Amniotic epithelial cell (primary cell): ENCODE results near the gene POLN.

Experiments used
- DNase-seq: peaks from one replicate; pipeline ENCODE4 v3.0.0-alpha.2; 2010; ENCODE audit warnings: low read depth

The POLN gene

DNA sequence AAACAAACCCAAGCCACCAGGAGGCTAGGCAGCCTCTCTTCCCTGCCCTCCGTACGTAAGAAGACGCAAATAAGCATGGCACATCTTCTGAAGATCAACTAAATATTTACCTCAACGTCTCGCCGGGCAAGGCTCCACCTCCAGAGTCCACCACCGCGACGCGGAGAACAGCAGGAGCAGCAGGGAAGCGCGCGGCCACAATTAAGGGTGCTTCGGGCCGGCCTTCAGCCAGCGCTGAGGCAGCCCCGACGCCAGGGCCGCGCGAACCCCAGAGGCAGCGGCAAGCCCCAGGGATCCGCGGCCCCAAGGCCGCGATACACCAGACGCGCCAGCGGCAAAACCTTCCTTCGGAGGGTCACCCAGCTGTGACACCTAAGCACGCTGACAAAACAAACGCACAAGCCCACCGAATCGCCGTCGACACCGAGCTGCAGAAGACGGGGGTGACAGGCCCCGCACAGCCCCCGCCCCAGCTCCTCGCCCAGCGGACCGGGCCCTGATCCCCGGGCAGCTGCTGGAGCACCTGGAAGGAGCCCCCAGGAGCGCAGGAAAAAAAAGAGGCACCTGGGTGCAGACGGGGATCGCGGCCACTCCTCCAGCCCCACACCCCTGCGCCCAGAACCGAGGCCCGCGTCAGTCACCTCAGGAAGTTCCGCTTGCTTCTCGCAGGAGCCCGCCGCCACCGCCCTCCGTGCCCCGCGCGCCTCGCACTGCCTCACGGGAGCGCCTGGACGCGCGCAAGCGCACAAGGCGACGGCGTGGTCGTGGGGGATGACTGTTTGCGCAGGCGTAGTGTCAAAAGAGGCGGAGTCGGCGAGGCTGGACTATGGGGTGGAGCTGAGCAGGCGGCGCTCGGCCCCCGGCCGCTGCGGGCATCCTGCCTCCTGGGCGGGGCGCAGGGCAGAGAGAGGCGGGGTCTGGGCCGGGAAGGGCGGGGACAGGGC is at the start of gene POLN, which contains the start of gene HAUS3:
TSS of gene POLN (minus strand) at position 712 of the 944 bp plus-strand sequence. CDS start 12,890 bp downstream, outside the sequence.
TSS of gene HAUS3 (minus strand) at position 712 of the 944 bp plus-strand sequence. CDS start 1,175 bp downstream, outside the sequence.
- DNase-seq: peak; percentile 94

DNA sequence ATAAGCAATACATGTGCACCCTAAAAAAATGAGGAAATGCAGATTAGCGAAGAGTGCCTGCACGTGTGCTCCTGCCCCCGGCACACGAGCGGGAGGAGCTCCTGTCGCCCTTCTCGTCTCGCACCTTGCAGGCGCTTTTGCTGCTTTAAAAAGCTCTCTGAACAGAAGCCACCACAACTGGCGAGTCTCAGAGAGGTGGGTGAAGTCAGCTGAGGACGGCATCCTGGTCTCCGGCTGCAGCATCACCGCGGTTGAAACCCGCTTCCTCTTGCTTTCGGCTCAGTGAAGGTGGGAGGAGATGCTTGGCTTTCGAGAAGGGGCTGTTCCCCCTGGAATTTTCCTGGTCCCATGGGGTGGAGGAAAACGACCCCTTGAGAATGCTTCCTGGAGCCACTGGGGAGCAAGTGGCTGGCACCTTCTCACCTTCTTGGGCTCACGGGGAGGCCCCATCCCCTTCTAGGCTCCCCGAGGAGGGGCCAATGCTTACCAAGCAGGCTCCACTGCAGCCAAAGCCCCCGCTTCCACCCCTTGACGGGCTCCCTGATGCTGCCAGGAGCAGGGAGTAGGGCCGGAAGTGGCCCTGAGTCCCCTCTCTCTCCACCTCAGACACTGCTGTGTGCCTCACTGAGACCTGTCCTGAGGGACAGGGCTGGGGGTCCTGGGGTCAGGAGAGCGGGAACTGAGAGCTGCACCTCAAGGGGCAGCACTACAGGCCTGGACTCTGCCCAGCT is 49.2 kb upstream of the POLN start:
- no peak for DNase-seq

DNA sequence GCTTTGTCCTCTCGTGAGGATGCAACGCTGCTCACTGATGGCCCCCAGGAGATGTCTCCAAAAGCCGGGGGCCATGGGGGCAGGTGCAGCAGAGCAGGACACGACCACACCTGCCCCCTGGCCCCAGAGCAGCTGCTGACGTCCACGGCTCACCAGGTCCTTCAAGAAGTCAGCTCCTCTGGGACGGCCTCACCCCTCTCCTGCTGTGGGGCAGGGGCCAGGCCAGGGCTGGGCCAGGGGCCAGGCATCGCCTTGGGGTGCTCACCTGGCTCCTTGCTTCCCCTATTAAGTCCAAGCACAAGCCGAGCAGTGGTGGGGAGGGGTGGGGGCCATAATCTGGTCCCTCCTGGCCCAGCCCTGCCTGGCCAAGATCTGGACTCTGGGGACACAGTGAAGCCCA is 48.6 kb upstream of the POLN start:
- DNase-seq: no peak

DNA sequence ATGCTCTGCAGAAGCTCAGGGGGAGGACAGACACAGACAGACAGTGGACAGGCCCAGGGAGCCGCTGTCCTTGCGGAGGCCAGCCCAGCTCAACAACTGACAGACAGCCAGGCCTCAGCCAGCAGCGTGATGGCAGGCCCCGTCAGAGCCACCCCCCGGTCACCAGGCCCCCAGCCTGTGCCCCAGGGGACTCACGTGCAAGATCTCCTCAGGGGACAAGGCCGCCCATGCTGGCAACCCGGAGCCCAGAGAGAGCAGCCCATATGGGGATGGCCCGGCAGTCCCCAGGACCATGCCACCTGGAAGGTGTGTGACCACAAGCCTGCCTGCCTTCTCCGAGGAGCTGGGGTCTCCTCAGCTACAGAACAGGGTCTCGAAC is 48.0 kb upstream of the POLN start:
- no peak for DNase-seq

DNA sequence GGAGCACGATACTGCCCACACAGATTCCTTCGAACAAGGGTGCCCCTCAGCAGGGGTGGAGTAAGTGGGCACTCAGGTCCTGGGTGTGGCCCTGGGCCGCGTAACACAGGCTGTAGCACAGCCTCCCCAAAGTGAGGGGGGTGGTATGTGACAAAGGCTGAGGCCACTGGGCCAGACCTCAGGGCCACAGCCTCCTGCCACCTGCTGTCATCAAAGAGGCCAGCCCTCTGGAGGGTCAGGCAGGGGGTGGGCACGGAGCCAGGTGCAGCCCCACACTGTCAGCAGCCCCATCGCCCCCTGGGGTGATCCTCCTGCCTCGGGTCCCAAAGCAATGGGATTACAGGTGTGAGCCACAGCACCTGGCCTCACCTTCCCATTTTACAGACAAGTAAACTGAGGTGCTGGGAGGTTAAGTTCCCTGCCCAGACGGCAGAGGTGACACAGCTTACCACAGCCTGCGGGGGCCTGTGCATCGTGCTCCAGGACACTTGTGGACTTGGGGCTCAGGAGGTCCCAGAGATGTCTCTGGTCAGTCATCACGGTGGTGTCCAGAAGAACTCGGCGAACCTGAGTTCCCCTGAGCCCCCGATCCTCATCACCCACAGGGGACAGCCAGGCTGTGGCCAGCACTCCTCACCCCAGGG is 47.5 kb upstream of the POLN start:
- DNase-seq: no peak

DNA sequence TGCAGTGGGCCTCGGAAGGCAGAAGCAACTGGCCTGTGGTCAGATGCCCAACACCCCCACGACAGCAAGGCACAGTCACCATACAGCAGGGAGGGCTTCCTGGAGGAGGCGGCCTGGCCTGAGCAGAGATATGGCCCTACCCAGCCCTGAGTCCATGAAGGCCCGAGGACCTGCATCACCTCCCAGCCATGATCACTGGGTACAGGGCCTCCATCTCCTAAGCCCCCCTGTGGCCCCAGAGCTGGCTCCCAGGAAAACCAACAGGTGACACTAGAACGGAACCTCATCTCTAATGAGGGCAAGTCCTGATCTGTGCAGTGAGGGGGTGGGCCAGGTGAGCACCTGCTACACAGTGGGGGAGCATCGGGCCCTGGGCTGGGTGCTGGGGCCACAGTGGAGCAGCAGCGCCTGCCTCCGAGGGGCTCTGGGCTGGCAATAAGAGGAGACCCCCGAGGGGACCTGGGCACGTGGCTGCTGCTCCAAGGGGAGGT is 46.2 kb upstream of the POLN start:
- peak; percentile 10 for DNase-seq

DNA sequence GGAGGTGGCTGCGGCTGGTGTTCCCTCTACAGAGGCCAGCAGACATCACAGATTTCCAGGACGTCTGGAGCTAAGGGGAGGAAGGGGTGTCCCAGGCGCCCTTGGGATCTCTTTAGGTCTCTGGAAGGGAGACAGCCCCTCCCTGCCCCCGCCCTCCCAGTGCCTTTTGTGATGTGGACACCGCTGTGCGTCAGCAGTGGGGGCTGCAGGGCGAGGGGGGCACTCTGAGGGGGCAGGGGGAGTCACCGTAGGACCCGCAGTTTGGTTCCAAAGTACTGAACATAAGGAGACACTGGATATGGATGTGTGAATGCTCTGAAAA is 45.6 kb upstream of the POLN start:
- no peak for DNase-seq

DNA sequence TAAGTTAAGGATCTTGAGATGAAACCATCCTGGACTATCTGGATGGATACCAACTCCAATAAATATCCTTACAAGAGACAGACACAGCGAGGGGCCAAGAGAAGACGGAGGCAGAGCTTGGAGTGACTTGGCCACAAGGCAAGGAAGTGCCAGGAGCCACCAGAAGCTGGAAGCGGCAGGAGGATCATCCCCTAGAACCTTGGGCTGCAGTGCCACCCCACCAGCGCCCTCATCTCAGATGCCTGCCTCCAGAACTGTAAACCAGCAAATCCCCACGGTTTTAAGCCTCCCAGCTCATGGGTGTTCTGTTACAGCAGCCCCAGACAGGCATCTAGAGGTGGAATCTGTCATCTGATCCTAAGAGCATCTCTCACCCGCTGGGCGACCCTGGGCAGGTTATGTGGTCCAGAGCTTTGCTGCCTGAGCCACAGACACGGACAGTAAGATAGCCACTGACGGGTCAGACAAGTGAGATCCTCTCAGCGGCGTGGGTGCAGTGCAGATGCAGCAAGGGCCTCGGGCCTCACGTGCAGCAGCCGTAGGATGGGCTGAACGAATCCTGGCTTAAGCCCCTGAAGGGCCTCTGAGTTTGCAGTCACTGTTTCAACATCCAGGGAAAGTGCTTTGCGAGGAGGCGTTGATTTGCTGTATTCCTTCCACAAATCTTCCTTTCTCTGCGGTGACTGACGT is 45.1 kb upstream of the POLN start:
- peak; percentile 77 for DNase-seq

DNA sequence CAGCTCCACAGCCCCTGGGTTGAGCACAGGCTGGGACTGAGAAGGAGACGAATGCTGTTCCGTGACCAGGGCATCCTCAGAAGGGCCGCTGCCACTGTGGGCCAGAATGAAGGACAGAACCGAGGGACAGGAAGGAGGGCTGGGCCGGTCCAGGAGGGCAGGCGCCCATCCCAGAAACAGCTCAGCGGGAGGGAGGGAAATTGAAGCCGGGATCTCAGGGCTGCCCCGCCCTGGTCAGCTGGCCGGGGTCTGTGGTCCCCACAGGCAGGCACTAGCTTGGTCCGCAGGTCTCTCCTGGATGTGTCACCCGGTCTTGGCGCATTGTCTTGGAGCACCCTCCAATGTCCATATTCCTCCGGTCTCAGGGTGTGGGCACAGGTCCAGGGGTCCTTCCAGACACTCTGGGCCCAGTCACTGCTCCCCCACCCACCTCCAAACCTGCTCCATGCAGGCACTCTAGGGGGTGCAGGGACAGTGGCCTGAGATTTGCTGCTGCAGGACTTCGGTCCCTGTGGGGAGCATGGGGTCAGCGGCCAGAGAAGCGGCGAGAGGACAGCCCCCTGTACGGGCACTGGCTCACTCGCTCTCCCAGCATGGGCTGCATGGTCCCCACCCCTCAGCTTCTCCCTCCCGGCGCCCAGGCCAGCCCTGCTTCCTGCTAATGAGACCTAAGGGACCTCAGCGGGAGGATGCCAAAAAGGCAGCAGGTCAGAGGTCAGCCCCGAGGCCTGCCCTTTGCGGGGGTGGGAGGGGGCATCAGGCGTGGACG is 43.9 kb upstream of the POLN start:
- DNase-seq: no peak

DNA sequence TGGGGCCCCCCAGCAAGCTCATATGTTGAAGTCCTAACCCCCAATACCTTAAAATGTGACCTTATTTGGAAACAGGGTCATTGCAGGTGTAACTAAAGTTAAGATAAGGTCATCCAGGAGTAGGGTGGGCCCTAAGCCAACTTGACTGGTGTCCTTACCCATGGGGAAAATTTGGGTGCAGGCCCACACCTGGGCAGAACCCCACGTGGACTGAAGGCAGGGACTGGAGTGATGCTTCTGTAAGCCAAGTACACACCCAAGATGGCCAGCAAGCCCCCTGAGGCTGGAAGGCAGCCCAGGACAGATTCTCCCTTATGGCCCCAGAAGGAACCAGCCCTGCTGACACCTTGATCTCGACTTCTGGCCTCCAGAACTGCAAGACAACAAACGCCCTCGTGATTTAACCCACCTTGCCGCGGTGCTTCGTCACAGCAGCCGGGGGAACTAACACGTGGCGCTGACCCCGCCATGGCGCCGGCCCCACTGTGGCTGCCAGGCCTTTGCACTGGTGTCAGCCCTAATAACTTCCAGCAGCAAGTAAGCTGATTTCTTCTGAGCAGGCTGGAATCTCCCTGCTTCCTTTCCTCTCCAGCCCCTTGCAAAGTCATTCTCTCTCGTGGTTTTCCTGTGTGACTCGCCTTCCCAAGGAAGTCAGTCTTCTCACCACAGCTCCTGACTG is 43.2 kb upstream of the POLN start:
- peak; percentile 42 for DNase-seq

DNA sequence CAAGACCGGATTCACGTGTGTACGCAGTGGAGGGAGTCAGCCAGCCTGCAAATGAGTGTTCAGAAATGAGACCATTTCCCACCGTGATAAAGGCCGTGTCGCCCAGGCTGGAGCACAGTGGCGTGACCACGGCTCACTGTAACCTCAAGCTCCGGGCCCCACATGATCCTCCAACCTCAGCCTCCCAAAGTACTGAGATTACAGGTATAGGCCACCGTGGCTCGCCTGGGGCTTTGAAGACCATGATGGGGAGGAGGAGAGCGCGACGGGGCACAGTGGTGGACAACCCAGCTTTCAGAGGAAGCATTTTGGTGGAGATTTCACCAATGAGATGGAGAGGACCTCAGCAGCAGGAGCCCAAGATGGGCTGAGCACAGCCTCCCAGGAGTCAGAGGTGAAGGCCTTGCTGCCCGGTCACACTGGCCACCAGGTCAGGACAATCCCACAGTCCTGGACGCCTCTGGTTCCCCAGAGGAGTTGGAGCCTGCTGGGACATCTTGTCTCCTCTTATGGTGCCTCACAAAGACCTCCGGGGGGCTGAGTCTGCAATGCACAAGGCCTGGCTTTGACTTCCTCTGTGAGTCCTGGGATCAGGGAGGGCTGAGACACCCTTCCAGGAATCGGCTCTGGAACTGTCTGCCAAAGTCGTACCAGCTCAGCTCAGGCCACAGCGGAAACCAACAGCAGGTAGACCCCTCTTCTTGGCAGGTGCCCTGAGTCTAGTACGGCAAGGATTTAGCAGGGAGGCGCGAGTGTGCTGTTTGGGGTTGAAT is 42.4 kb upstream of the POLN start:
- no peak for DNase-seq

DNA sequence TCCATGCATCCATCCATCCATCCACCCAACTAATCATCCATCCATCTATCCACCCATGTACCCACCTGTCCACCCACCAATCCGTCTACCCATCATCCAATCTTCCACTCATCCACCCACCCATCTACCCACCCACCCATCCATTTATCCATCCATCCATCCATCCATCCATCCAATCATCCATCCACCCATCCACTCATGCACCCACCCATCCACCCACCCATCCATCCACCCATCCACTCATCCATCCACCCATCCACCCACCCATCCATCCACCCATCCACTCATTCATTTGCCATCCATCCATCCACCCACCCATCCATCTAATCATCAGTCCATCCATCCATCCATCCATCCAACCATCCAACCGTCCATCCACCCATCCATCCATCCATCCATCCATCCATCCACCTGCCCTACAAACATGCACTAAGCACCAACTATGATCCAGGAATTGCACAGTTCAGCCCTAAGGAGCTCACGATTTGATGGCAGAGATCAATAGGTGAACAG is 41.3 kb upstream of the POLN start:
- DNase-seq: no peak

DNA sequence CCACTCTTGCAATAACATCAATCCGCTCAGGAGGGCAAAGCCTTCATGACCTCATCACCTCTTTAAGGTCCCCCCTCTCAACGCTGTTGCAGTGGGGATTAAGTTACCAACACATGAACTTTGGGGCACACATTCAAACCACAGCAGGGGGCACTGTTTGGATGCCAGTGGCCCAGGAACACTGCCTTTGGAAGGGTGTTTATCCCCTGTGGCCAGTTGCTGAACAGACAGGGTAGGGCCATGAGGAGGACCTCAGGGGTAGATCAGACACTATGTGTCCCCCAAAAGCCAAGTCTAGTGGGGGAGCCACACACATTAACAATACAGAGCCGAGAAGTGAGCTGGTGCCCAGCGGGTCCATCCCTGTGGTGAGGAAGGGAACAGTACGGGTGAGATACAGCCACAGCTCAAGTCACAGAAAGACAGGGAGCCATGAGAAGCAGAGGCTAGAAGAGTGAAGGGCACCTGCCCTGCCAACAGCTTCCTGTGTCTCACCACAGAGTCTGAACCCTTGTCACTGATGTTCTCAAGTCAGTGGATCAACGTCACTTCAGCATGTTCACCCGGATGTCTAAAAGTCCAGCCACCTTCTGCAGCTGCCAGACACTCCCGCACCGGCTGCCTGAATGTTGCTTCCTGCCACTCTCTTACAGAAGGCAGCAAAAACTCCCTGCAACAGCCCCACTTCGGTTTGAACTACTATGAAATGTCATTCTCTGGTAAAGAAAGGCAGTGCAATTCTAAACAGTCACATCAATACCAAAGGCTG is 39.8 kb upstream of the POLN start:
- DNase-seq: no peak

DNA sequence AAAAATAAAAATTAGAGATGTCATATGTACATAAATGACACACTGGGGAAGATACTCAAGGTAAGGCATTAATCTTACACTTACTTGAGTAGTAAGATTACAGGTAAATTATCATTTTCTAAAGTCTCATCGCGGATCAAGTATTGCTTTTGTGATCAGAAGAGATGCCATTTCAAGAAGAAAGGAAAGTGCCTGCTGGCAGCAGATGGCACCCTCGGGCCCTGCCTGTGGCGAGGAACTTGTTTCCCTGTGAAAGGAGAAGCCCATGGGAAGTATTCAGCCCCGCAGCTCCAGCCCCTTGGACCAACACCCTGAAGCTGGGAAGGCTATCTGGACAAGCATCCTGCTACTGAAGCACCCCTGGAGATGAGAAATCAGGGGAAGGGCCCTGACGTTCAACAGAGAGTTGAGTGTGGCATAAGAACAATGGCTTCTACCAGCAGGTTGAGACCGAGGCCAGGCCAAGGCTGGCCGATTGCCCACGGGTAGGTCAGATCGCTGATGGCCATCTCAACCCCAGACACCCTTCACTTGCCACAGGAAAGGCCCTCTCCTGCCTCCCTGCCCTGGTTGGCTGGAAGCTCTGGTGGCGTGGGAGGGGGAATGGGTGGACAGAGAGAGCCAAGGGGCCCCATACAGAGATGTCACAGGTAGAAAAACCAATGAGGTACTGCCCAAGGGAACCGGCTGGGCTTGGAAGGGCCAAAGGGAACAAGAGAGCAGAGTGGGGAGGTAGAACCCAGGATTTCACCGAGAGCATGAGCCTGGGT is 38.8 kb upstream of the POLN start:
- DNase-seq: no peak

DNA sequence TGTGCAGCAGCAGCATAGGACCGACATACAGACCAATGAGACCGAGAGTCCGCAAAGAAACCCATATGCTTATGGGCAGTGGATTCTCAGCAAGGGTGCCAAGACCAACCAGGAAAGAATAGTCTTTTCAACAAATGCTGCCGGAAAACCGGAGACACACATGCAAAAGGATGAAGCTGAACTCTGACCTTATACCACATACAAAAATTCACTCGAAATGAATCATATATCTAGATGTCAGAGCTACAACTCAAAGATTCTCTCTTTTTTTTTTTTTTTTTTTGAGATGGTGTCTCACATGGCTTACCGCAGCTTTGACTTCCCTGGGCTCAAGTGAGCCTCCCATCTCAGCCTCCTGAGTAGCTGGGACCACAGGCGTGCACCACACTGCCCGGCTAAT is 36.0 kb upstream of the POLN start:
- DNase-seq: no peak

DNA sequence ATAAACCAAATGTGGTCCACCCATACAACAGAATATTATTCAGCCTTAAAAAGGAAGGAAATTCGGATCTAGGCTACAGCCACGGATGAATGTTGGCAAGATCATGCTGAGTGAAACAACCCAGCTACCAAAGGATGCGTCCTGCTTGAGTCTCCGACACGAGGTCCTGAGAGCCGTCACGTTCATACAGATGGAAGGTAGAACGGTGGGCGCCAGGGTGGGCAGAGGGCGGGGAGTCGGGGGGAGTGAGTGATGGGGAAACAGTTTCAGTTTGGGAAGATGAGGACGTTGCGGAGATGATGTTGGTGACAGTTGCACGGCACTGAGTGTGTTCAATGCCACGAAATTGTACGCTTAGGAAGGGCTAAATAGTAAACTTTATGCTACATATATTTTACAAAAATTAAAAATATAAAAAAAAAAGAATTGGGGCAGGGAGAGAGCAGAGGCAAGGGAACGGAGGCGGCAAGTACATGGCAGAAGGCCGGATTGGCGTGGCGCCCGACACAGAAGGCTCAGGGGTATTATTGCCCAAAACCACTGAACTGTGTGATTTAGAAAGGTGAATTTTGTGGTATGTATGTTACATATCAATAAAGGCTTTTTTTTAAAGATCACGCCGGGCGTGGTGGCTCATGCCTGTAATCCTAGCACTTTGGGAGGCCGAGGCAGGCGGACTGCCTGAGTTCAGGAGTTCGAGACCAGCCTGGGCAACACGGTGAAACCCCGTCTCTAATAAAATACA is 34.8 kb upstream of the POLN start:
- no peak for DNase-seq

DNA sequence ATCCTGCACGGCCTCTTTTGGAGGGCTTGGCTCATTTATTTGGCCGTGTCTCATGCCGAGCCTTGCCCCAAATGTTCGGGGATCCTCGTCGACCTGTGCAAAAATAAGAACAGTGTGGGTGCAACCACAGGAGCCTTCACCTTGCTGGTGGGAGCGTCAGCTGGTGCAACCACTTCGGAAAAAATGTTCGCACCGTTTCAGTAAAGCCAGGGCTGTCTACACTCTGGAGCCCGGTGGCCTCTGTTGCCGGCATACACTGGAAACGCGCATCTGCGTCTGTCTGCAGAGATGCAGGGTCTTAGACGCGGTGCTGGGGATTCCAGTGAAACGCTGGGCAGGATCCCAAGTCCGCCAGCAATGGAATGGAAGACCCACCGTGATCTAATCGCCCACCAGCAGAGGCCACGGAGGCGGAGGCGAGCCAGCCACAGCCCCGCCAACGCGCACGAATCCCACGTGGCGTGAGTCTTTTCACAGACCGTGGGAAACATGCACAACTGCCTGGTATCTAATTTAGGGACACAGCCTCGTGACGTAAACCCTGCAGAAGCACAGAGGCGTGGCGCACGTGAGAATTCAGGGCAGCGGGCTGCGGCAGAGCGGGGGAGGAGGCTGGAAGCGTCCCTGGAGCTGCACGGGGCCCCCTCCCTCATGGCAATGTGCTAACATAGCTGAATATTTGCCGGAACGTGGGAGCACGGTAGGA is 33.8 kb upstream of the POLN start:
- no peak for DNase-seq
